Measurements from ENCODE around the gene PRKG1.

The PRKG1 gene

DNA sequence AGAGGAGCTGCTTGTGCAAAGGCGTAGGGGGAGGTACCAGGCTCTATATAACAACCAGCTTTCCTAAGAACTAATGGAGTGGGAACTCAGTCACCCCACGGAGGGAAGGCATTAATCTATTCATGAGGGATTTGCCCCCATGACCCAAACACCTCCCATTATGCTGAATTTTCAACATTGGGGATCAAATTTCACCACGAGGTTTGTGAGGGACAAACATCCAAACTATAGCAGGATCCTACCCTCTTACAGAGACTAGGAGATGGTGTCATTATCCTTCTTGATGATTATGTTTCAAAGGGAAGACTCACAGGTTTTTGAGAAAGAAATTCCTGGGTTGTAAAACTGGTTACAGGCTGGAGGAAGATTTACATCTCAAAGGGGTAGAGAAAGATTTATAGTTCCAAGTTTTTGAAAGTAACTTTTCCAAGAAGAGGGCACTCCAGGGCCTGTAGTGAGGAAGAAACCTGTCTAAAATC lies 944.8 kb downstream of the PRKG1 start:
- Histone ChIP-seq H3K4me3 (ENCODE audit: low read length, poor library complexity, severe bottlenecking) (no peak overlapping the region), H3K79me2 (ENCODE audit: insufficient read depth, low read length) (no peaks in the 10 kb centered on the region), H3F3A (ENCODE audit: low read depth) (no peaks in the 10 kb centered on the region), H3K9me2 (replicated peaks; ENCODE audit: low read depth, low read length) (no peaks in the 10 kb centered on the region), H3K27me3 (ENCODE audit: insufficient read depth, low read length, poor library complexity, severe bottlenecking) (no peaks in the 10 kb centered on the region), H4K20me1 (ENCODE audit: insufficient read depth, low read length, poor library complexity, severe bottlenecking) (no peaks in the 10 kb centered on the region), H3K36me3 (ENCODE audit: insufficient read depth, low read length) (no peaks in the 10 kb centered on the region), H3K9me3 (ENCODE audit: insufficient read depth, low read depth, low read length) (no peaks in the 10 kb centered on the region), H3K9ac (ENCODE audit: low read depth, low read length, poor library complexity, severe bottlenecking) (no peak overlapping the region), H3K4me2 (ENCODE audit: low read depth, low read length, poor library complexity, severe bottlenecking) (no peak overlapping the region), H2AFZ (ENCODE audit: low read length) (no peak overlapping the region), H3K4me1 (ENCODE audit: insufficient read depth, low read length, poor library complexity, severe bottlenecking) (no peaks in the 10 kb centered on the region)
- TF ChIP-seq, protein P1, sequence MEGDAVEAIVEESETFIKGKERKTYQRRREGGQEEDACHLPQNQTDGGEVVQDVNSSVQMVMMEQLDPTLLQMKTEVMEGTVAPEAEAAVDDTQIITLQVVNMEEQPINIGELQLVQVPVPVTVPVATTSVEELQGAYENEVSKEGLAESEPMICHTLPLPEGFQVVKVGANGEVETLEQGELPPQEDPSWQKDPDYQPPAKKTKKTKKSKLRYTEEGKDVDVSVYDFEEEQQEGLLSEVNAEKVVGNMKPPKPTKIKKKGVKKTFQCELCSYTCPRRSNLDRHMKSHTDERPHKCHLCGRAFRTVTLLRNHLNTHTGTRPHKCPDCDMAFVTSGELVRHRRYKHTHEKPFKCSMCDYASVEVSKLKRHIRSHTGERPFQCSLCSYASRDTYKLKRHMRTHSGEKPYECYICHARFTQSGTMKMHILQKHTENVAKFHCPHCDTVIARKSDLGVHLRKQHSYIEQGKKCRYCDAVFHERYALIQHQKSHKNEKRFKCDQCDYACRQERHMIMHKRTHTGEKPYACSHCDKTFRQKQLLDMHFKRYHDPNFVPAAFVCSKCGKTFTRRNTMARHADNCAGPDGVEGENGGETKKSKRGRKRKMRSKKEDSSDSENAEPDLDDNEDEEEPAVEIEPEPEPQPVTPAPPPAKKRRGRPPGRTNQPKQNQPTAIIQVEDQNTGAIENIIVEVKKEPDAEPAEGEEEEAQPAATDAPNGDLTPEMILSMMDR (conservative IDR thresholded peaks at IDR 0.05; ENCODE audit: low read length) = no peak
- TF ChIP-seq EZH2phosphoT487 (IDR thresholded peaks at IDR 0.05; ENCODE audit: borderline replicate concordance) = no peak

DNA sequence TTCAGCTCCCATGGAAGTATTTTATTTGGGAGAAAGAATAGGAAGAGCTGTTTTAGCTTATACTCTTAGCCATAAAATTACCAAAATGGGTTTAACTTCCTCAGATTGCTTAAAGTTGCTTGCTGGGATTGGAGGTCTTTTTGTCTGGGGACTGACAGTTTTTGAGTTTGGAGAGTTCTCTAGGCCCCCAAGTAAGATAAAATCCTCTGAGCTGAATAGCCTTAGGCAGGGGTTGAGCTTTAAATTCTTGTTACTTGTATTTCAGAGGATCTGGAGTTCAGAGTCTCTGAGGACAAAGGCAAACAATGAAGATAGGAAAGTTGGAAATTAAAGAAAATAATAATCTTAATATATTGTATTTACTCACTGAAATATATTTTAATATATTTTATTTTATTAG lies 945.4 kb downstream of the PRKG1 start:
- H3K4me3 ChIP-seq (ENCODE audit: low read length, poor library complexity, severe bottlenecking) = no peak overlapping the region
- no peak overlapping the region for H2AFZ ChIP-seq (ENCODE audit: low read length)
- no peaks in the 10 kb centered on the region for H3K36me3 ChIP-seq (ENCODE audit: insufficient read depth, low read length)
- H3K9ac ChIP-seq (ENCODE audit: low read depth, low read length, poor library complexity, severe bottlenecking) = no peak overlapping the region
- H3F3A ChIP-seq (ENCODE audit: low read depth) = no peaks in the 10 kb centered on the region
- no peaks in the 10 kb centered on the region for H3K9me2 ChIP-seq (replicated peaks; ENCODE audit: low read depth, low read length)
- H4K20me1 ChIP-seq (ENCODE audit: insufficient read depth, low read length, poor library complexity, severe bottlenecking) = no peaks in the 10 kb centered on the region
- H3K27me3 ChIP-seq (ENCODE audit: insufficient read depth, low read length, poor library complexity, severe bottlenecking) = no peaks in the 10 kb centered on the region
- H3K4me1 ChIP-seq (ENCODE audit: insufficient read depth, low read length, poor library complexity, severe bottlenecking) = no peaks in the 10 kb centered on the region
- no peak overlapping the region for H3K4me2 ChIP-seq (ENCODE audit: low read depth, low read length, poor library complexity, severe bottlenecking)
- no peaks in the 10 kb centered on the region for H3K79me2 ChIP-seq (ENCODE audit: insufficient read depth, low read length)
- no peak for TF ChIP-seq EZH2phosphoT487 (IDR thresholded peaks at IDR 0.05; ENCODE audit: borderline replicate concordance)
- TF ChIP-seq, protein P1 (conservative IDR thresholded peaks at IDR 0.05; ENCODE audit: low read length) = no peak
- no peaks in the 10 kb centered on the region for H3K9me3 ChIP-seq (ENCODE audit: insufficient read depth, low read depth, low read length)

DNA sequence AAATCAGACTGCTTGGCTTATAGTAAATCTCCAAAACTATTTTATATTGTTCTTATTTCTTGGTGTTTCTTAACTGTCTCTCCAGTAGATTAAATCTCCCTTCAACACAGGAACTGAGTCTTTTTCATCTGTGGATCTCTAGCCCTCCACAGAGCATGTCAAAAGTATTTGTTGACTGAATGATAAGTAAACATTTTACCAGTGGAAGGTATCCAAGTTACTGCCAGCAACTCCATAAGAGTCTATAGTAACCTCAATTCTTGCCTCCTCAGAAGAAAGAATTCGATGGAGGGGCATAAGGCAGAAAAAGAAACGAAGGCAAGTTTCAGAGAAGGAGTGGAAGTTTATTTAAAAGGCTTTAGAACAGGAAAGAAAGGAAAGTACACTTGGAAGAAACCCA lies 945.9 kb downstream of the PRKG1 start:
- Histone ChIP-seq H3K4me3 (ENCODE audit: low read length, poor library complexity, severe bottlenecking) (no peak overlapping the region), H4K20me1 (ENCODE audit: insufficient read depth, low read length, poor library complexity, severe bottlenecking) (no peaks in the 10 kb centered on the region), H3K4me2 (ENCODE audit: low read depth, low read length, poor library complexity, severe bottlenecking) (no peak overlapping the region), H3K79me2 (ENCODE audit: insufficient read depth, low read length) (no peaks in the 10 kb centered on the region), H3K4me1 (ENCODE audit: insufficient read depth, low read length, poor library complexity, severe bottlenecking) (no peaks in the 10 kb centered on the region), H3K9me3 (ENCODE audit: insufficient read depth, low read depth, low read length) (no peaks in the 10 kb centered on the region), H3K9ac (ENCODE audit: low read depth, low read length, poor library complexity, severe bottlenecking) (no peak overlapping the region), H3K9me2 (replicated peaks; ENCODE audit: low read depth, low read length) (no peaks in the 10 kb centered on the region), H3K36me3 (ENCODE audit: insufficient read depth, low read length) (no peaks in the 10 kb centered on the region), H2AFZ (ENCODE audit: low read length) (no peak overlapping the region), H3K27me3 (ENCODE audit: insufficient read depth, low read length, poor library complexity, severe bottlenecking) (no peaks in the 10 kb centered on the region), H3F3A (ENCODE audit: low read depth) (no peaks in the 10 kb centered on the region)
- TF ChIP-seq, protein P1 (conservative IDR thresholded peaks at IDR 0.05; ENCODE audit: low read length) = no peak
- TF ChIP-seq EZH2phosphoT487 (IDR thresholded peaks at IDR 0.05; ENCODE audit: borderline replicate concordance) = no peak

All from Loucy (cell line).